Tibial nerve (tissue), 4 donors: Measurements from ENCODE around the gene TSSK6. TPM values are rescaled to one million over a fixed set of nuclear protein-coding genes. Genes with fewer than 3 reads are reported as not detected.
A peak's percentile ranks its signal among the peaks of the same experiment; 100 is the strongest.

ENCODE experiments used
- DNase-seq, 2 donors: peaks; one replicate each; pipeline ENCODE4 v3.0.0-alpha.2; 2019; ENCODE audit warnings: low spot score in 2 of 2
- H3K27ac ChIP-seq, 4 donors: fragments of 200-600 bp; sonication (generic) in 3 of 4; one replicate each; pipeline ENCODE4 v1.5.1; 2017 to 2019; ENCODE audit warnings: mild to moderate bottlenecking in 1 of 4
- H3K27me3 ChIP-seq, 2 donors: fragments of 200-600 bp; sonication (generic) in 1 of 2; one replicate each; pipeline versions ENCODE4 v1.5.1 to v1.6.0; 2017 to 2019
- H3K36me3 ChIP-seq, 3 donors: fragments of 200-600 bp; sonication (generic); one replicate each; pipeline ENCODE4 v1.5.1; 2018 to 2019
- H3K4me1 ChIP-seq, 4 donors: fragments of 200-600 bp; sonication (generic) in 3 of 4; one replicate each; pipeline ENCODE4 v1.5.1; 2017 to 2019
- H3K4me3 ChIP-seq, 4 donors: fragments of 200-600 bp; sonication (generic) in 3 of 4; one replicate each; pipeline ENCODE4 v1.5.1; 2017 to 2019; ENCODE audit warnings: mild to moderate bottlenecking in 1 of 4, moderate library complexity in 1 of 4
- H3K9me3 ChIP-seq, 4 donors: fragments of 200-600 bp; sonication (generic) in 3 of 4; one replicate each; pipeline ENCODE4 v1.5.1; 2017 to 2019
- CTCF ChIP-seq, 5 experiments: fragments of 200-600 bp in 3 of 5; fragments of 450-650 bp in 2 of 5; sonication (generic) in 3 of 5; IDR thresholded peaks; one replicate each; pipeline ENCODE4 v1.5.1; 2016 to 2019; ENCODE audit warnings: antibody characterized with exemption in 5 of 5, mild to moderate bottlenecking in 3 of 5, moderate library complexity in 2 of 5
- EP300 ChIP-seq, 2 donors: sonication (generic); formaldehyde crosslinking; IDR thresholded peaks; one replicate each; pipeline ENCODE4 v1.6.1; 2017; ENCODE audit warnings: antibody characterized with exemption in 2 of 2, mild to moderate bottlenecking in 1 of 2
- POLR2A ChIP-seq, 2 donors: fragments of 450-650 bp; IDR thresholded peaks; one replicate each; pipeline ENCODE4 v1.6.1; 2017; ENCODE audit warnings: antibody characterized with exemption in 2 of 2, mild to moderate bottlenecking in 2 of 2, moderate library complexity in 2 of 2
- WGBS, 2 donors: methylation state at CpG; one replicate each; pipeline ENCODE4 v1.1.5; 2018; 5-methylcytosine and 5-hydroxymethylcytosine counted together
- total RNA-seq, 4 donors: library from RNA; depleted of rRNA; stranded (reverse); fragments of >200 nt; gene quantifications; one replicate each; pipeline ENCODE4 v1.1.0, GENCODE V29; 2016

The TSSK6 gene
- total RNA-seq, 4 donors from 2014 or later, result 1.8 to 7.2 (median 3.7) TPM

DNA sequence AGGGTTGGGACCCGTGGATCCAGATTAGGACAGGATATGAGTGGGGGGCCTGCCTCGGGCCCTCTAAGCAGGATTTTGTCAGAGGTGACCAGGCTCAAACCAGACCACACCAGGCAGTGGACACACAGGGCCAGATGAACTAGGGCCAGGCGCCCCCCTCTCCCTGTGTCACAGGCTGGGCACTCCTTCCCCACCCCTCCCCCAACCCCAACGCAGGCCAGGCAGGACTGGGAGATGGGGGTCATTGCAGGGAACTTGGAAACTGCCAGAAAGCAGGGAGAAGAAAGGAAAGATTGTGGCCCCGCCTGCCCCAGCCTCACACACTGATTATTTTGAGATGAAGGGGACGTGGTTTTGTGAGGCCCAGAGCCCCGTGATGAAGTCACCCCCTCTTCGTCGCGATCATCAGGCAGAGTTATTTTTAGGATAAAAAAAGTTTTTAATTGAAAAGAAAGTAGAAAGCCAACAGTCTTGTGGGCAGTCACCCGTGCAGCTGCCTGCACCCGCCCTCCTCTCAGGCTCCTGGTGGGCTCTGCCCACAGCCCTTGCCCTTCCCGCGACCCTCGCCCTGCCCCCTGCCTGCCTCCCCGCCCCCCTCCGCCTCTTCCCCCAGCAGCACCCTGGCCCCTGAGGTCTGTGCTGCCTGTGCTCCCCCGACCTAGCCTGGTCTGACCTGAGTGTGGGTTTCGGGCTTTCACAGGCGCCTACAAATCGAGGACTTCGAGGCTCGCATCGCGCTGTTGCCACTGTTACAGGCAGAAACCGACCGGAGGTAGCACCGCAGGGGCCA is 11.4 kb upstream of the TSSK6 start:
- no peak overlapping the region for H3K4me3 ChIP-seq
- peaks cover 0 to 49% (median 9%) of the 10 kb centered on the region in 4 donors for H3K4me1 ChIP-seq
- 51 to 58% methylated on average over 25 to 27 of the region's 28 CpGs for WGBS, 2 donors
- H3K36me3 ChIP-seq, result peaks cover 0 to 58% (median 3%) of the 10 kb centered on the region in 3 donors
- no peak for DNase-seq
- no peaks in the 10 kb centered on the region for H3K27me3 ChIP-seq
- peak overlapping the region; percentile 19 to 71 (median 42) for H3K27ac ChIP-seq
- H3K9me3 ChIP-seq, result no peaks in the 10 kb centered on the region
- no peak for TF ChIP-seq CTCF (IDR thresholded peaks at IDR 0.05)
- TF ChIP-seq EP300 (IDR thresholded peaks at IDR 0.05), result no peak
- TF ChIP-seq POLR2A (IDR thresholded peaks at IDR 0.05), result no peak

DNA sequence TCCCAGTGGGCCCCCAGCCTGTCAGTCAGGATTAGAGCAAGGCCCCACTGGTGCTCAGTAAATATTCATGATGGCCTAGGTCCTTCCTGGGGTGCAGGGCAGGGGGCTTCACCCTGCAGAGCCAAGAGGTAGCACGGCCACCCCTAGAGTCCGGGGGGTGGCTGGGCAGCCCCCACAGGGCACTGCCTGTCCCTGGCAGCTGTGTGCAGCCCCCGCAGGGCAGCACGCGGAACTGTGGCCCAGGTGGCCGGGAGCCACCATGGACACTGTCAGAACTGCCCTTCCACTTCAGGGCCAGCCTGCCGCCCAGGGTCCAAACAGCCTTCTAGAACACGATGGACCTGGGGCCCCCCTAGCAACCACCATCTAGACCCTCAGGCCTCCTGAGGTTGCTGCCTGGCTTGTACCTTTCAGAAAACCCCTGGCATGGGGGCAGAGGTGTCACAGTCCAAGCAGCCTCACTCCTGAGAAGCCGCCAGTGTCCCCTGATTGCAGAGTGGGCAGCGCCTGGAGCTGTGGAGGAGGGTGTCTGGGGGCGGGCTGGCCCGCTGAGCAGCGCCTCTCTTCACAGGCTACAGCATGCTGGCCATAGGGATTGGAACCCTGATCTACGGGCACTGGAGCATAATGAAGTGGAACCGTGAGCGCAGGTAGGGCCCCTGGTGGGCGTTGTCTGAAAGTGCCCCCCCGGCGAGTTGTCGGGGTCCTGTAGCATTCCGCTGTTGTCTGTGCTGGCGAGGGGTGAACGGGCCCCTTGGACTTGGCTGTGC is 10.4 kb upstream of the TSSK6 start:
- no peak for TF ChIP-seq CTCF (IDR thresholded peaks at IDR 0.05)
- TF ChIP-seq POLR2A (IDR thresholded peaks at IDR 0.05), result no peak
- no peak for TF ChIP-seq EP300 (IDR thresholded peaks at IDR 0.05)
- WGBS, 2 donors, result 69 to 77% methylated on average over 12 to 21 of the region's 23 CpGs
- H3K9me3 ChIP-seq, result no peaks in the 10 kb centered on the region
- H3K4me3 ChIP-seq, result no peak overlapping the region
- peaks cover 0 to 46% (median 9%) of the 10 kb centered on the region in 4 donors for H3K4me1 ChIP-seq
- peak overlapping the region in 2 of 4 donors; percentile 61 to 71 for H3K27ac ChIP-seq
- no peak for DNase-seq
- H3K36me3 ChIP-seq, result peaks cover 0 to 66% (median 3%) of the 10 kb centered on the region in 3 donors
- H3K27me3 ChIP-seq, result no peaks in the 10 kb centered on the region

DNA sequence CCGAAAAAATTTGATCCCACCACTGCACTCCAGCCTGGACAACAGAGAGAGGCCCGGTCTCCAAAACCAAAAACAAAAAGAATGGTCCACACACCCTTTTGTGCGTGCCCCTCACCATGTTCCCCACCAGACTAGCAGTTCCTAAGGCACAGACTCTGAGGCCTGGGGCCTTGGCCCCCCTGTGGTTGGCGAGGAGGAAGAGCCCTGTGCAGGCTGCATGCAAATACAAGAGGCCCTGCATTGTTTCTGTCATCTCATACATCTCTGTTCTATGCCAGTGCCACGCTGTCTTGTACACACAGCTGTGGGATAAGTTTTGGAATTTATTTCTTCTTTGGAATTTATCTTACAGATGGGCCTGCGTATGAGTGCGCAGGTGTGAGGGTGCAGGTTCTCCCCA is 8.7 kb upstream of the TSSK6 start:
- H3K9me3 ChIP-seq, result no peaks in the 10 kb centered on the region
- H3K36me3 ChIP-seq, result peaks cover 0 to 83% (median 3%) of the 10 kb centered on the region in 3 donors
- WGBS, 2 donors, result 83 to 85% methylated on average over 7 of the region's 7 CpGs
- H3K27ac ChIP-seq, result no peak overlapping the region
- no peak for TF ChIP-seq POLR2A (IDR thresholded peaks at IDR 0.05)
- TF ChIP-seq EP300 (IDR thresholded peaks at IDR 0.05), result no peak
- no peak for TF ChIP-seq CTCF (IDR thresholded peaks at IDR 0.05)
- no peaks in the 10 kb centered on the region for H3K27me3 ChIP-seq
- no peak for DNase-seq
- H3K4me1 ChIP-seq, result peaks cover 0 to 42% (median 9%) of the 10 kb centered on the region in 4 donors
- no peak overlapping the region for H3K4me3 ChIP-seq

GRCh38 chr19:19523177-19523576 is 7.8 kb upstream of the TSSK6 start:
- Histone ChIP-seq H3K4me3 (no peak overlapping the region), H3K27me3 (no peaks in the 10 kb centered on the region), H3K9me3 (no peaks in the 10 kb centered on the region), H3K36me3 (peaks cover 0 to 79% (median 3%) of the 10 kb centered on the region in 3 donors), H3K27ac (no peak overlapping the region), H3K4me1 (peaks cover 0 to 38% (median 9%) of the 10 kb centered on the region in 4 donors)
- no peak for TF ChIP-seq POLR2A (IDR thresholded peaks at IDR 0.05)
- no peak for TF ChIP-seq EP300 (IDR thresholded peaks at IDR 0.05)
- no peak for TF ChIP-seq CTCF (IDR thresholded peaks at IDR 0.05)
- DNase-seq, result no peak
- WGBS, 2 donors, result 94% methylated on average over 3 of the region's 3 CpGs

DNA sequence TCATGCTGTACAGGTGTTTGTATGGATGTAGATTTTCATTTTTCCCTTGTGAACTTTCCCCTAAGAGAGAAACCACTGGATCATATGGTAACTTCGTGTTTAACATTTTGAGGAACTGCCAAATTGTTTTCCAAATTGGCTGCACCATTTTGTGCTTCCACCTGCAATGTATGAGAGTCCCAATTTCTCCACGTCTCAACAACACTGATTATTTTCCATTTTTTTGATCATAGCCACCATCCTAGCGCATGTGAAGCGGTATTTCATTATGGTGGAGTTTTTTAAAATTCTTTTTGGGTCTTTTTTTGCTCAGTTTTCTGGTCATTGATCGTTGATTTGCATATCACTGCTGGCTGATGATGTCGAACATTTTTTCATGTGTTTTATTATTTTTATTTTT is 5.6 kb upstream of the TSSK6 start:
- no peak overlapping the region for H3K4me3 ChIP-seq
- no peaks in the 10 kb centered on the region for H3K9me3 ChIP-seq
- H3K27me3 ChIP-seq, result no peaks in the 10 kb centered on the region
- no peak for DNase-seq
- peaks cover 0 to 59% (median 0%) of the 10 kb centered on the region in 3 donors for H3K36me3 ChIP-seq
- peaks cover 0 to 40% (median 8%) of the 10 kb centered on the region in 4 donors for H3K4me1 ChIP-seq
- WGBS, 2 donors, result 80 to 81% methylated on average over 6 of the region's 6 CpGs
- H3K27ac ChIP-seq, result no peak overlapping the region
- no peak for TF ChIP-seq CTCF (IDR thresholded peaks at IDR 0.05)
- no peak for TF ChIP-seq POLR2A (IDR thresholded peaks at IDR 0.05)
- no peak for TF ChIP-seq EP300 (IDR thresholded peaks at IDR 0.05)
